ENCODE results near the gene LYZL1.
"Not testable (repeated sequence)": the region's sequence is repeated elsewhere in the genome, so short reads cannot be mapped to it uniquely, and the experiment has no call there.

LYZL1 gene

GRCh38 chr10:29326886-29327745 lies 38.2 kb downstream of the LYZL1 start:
- no peak overlapping the region for H3K4me3 ChIP-seq (replicated peaks in 1 of 2; ENCODE audit: low read depth in 2 of 2, low read length in 2 of 2)
- TF ChIP-seq CTCF (IDR thresholded peaks at IDR 0.05; ENCODE audit: low read depth, low read length): no peak
- no peak for DNase-seq (ENCODE audit: low read depth in 2 of 2)

GRCh38 chr10:29327746-29328102 lies 38.9 kb downstream of the LYZL1 start:
- TF ChIP-seq CTCF (IDR thresholded peaks at IDR 0.05; ENCODE audit: low read depth, low read length): no peak
- no peak for DNase-seq (ENCODE audit: low read depth in 2 of 2)
- H3K4me3 ChIP-seq (replicated peaks in 1 of 2; ENCODE audit: low read depth in 2 of 2, low read length in 2 of 2): no peak overlapping the region

- no peak overlapping the region for H3K4me3 ChIP-seq (replicated peaks in 1 of 2; ENCODE audit: low read depth in 2 of 2, low read length in 2 of 2)
- DNase-seq (ENCODE audit: low read depth in 2 of 2): peak in 1 of 2 donors; percentile 63
- no peak for TF ChIP-seq CTCF (IDR thresholded peaks at IDR 0.05; ENCODE audit: low read depth, low read length)
These were observed 40.1 kb downstream of the LYZL1 start for GRCh38 chr10:29328983-29329382.

- no peak for TF ChIP-seq CTCF (IDR thresholded peaks at IDR 0.05; ENCODE audit: low read depth, low read length)
These were observed 40.5 kb downstream of the LYZL1 start for GRCh38 chr10:29329420-29329819.

GRCh38 chr10:29332061-29332760 lies 43.3 kb downstream of the LYZL1 start:
- no peak for DNase-seq (ENCODE audit: low read depth in 2 of 2)
- no peak for TF ChIP-seq CTCF (IDR thresholded peaks at IDR 0.05; ENCODE audit: low read depth, low read length)
- no peak overlapping the region for H3K4me3 ChIP-seq (replicated peaks in 1 of 2; ENCODE audit: low read depth in 2 of 2, low read length in 2 of 2)

More at GRCh38 chr10:29329420-29329819, 40.5 kb downstream of the LYZL1 start:
- H3K4me3 ChIP-seq (replicated peaks in 1 of 2; ENCODE audit: low read depth in 2 of 2, low read length in 2 of 2): no peak overlapping the region
- DNase-seq (ENCODE audit: low read depth in 2 of 2): peak in 1 of 2 donors; percentile 35

GRCh38 chr10:29332761-29333148 lies 43.9 kb downstream of the LYZL1 start:
- DNase-seq (ENCODE audit: low read depth in 2 of 2): no peak
- TF ChIP-seq CTCF (IDR thresholded peaks at IDR 0.05; ENCODE audit: low read depth, low read length): no peak
- H3K4me3 ChIP-seq (replicated peaks in 1 of 2; ENCODE audit: low read depth in 2 of 2, low read length in 2 of 2): no peak overlapping the region

- DNase-seq (ENCODE audit: low read depth in 2 of 2); H3K4me3 ChIP-seq (replicated peaks in 1 of 2; ENCODE audit: low read depth in 2 of 2, low read length in 2 of 2): not testable (repeated sequence)
These were observed 48.7 kb downstream of the LYZL1 start for GRCh38 chr10:29337526-29337925.
